Endothelial cell of umbilical vein (primary cell): Measurements from ENCODE around the gene MYO18A. TPM values are rescaled to one million over a fixed set of nuclear protein-coding genes. Genes with fewer than 3 reads are reported as not detected.

Experiments used
- BruUV-seq: library from RNA; stranded (reverse); fragments of 400-500 nt; replicated peaks from 2 replicates; lab custom pipeline; 2021; lab: Mats Ljungman, UMichigan
- CTCF ChIA-PET: fragments of 300-600, 350-600 bp; sonication (Branson Sonifier 250); formaldehyde crosslinking; loops from one replicate; lab custom pipeline; 2021; ENCODE audit warnings: antibody characterized with exemption, inconsistent platforms; lab: Charles Lee
- POLR2A ChIA-PET: fragments of 300-600, 350-600 bp; sonication (Branson Sonifier 250); formaldehyde crosslinking; loops from one replicate; lab custom pipeline; 2021; ENCODE audit warnings: antibody characterized with exemption, inconsistent platforms; lab: Charles Lee
- DNase-seq: peaks from one replicate; pipeline ENCODE4 v3.0.0-alpha.2; 2011; ENCODE audit warnings: low read depth, low spot score
- FAIRE-seq: peaks from 2 replicates; lab custom pipeline; 2011; peaks lifted over from hg19 to GRCh38; lab: Jason Lieb, UNC
- H2AFZ ChIP-seq: 2 replicates; pipeline ENCODE4 v1.6.0; 2012; ENCODE audit warnings: low read depth, low read length, control low read depth, inconsistent platforms
- H3K27ac ChIP-seq: 2 replicates; pipeline ENCODE4 v1.5.1; 2011; ENCODE audit warnings: low read depth, mild to moderate bottlenecking, control low read depth, low read length, moderate library complexity; ENCODE audit not compliant: insufficient read depth
- H3K27me3 ChIP-seq, 2 experiments: 2 replicates each; pipeline versions ENCODE4 v1.6.0 to v1.6.1; 2011; ENCODE audit warnings: low read length in 2 of 2, mixed read lengths in 1 of 2; ENCODE audit not compliant: control insufficient read depth in 2 of 2, insufficient read depth in 2 of 2
- H3K36me3 ChIP-seq, 2 experiments: 2 replicates in 1 of 2; 3 replicates in 1 of 2; pipeline ENCODE4 v1.5.1; 2011; ENCODE audit warnings: low read length in 2 of 2, mild to moderate bottlenecking in 1 of 2, moderate library complexity in 1 of 2; ENCODE audit not compliant: control insufficient read depth in 2 of 2, insufficient read depth in 2 of 2; ENCODE audit errors: extremely low read depth in 1 of 2
- H3K4me1 ChIP-seq: 3 replicates; pipeline ENCODE4 v1.5.1; 2011; ENCODE audit warnings: mild to moderate bottlenecking, low read length; ENCODE audit not compliant: control insufficient read depth, insufficient read depth; ENCODE audit errors: extremely low read depth
- H3K4me2 ChIP-seq: 2 replicates; pipeline ENCODE4 v1.6.1; 2011; ENCODE audit warnings: low read length, control low read depth, mixed read lengths; ENCODE audit not compliant: insufficient read depth
- H3K4me3 ChIP-seq, 3 experiments: fragments of 200-600 bp in 1 of 3; sonication (generic), shearing (Covaris generic) in 1 of 3; replicated peaks in 1 of 3; 2 replicates each; pipeline ENCODE4 v1.5.1; 2011 to 2016; ENCODE audit warnings: control low read depth in 3 of 3, low read length in 3 of 3, mild to moderate bottlenecking in 2 of 3, inconsistent platforms in 1 of 3, low read depth in 1 of 3, moderate library complexity in 1 of 3; ENCODE audit not compliant: insufficient read depth in 1 of 3
- H3K79me2 ChIP-seq: 2 replicates; pipeline ENCODE4 v1.6.0; 2012; ENCODE audit warnings: low read length, inconsistent platforms; ENCODE audit not compliant: control insufficient read depth, insufficient read depth
- H3K9ac ChIP-seq: replicated peaks from 2 replicates; pipeline ENCODE3; 2011; ENCODE audit warnings: low read length, control low read depth; ENCODE audit not compliant: insufficient read depth; ENCODE audit errors: extremely low read depth
- H3K9me1 ChIP-seq: replicated peaks from 3 replicates; pipeline ENCODE4 v1.6.0; 2011; ENCODE audit warnings: mild to moderate bottlenecking, low read length; ENCODE audit not compliant: control insufficient read depth, insufficient read depth; ENCODE audit errors: extremely low read depth
- H3K9me3 ChIP-seq: replicated peaks from 2 replicates; pipeline ENCODE4 v1.5.1; 2012; ENCODE audit warnings: low read length, inconsistent platforms; ENCODE audit not compliant: control insufficient read depth, insufficient read depth
- H4K20me1 ChIP-seq: replicated peaks from 2 replicates; pipeline ENCODE3; 2011; ENCODE audit warnings: mild to moderate bottlenecking, low read length; ENCODE audit not compliant: control insufficient read depth, insufficient read depth; ENCODE audit errors: extremely low read depth
- EZH2 ChIP-seq: IDR thresholded peaks from 2 replicates; pipeline ENCODE4 v1.6.1; 2012; ENCODE audit warnings: borderline replicate concordance, low read depth, mild to moderate bottlenecking, moderate library complexity, low read length, inconsistent platforms; ENCODE audit not compliant: severe bottlenecking
- FOS ChIP-seq: IDR thresholded peaks from 2 replicates; pipeline ENCODE4 v1.6.1; 2011; ENCODE audit warnings: mild to moderate bottlenecking, low read length, moderate library complexity, borderline replicate concordance; ENCODE audit not compliant: insufficient read depth
- GATA2 ChIP-seq: IDR thresholded peaks from 2 replicates; pipeline ENCODE4 v1.7.0; 2011; ENCODE audit warnings: low read depth, mild to moderate bottlenecking, moderate library complexity, mixed read lengths, low read length; ENCODE audit not compliant: insufficient read length, insufficient read depth
- JUN ChIP-seq: IDR thresholded peaks from 2 replicates; pipeline ENCODE4 v1.6.1; 2011; ENCODE audit warnings: borderline replicate concordance, low read depth; ENCODE audit not compliant: insufficient read length, insufficient read depth
- MYC ChIP-seq: IDR thresholded peaks from one replicate; pipeline ENCODE4 v1.6.1; 2011; ENCODE audit warnings: mild to moderate bottlenecking, low read depth, low read length
- POLR2A ChIP-seq: IDR thresholded peaks from 2 replicates; pipeline ENCODE4 v1.6.1; 2012; ENCODE audit warnings: low read depth, mild to moderate bottlenecking, control low read depth, low read length
- POLR2AphosphoS5 ChIP-seq: IDR thresholded peaks from 2 replicates; pipeline ENCODE4 v1.6.1; 2012; ENCODE audit warnings: low read depth, mild to moderate bottlenecking, control low read depth, low read length, moderate library complexity; ENCODE audit not compliant: insufficient read depth
- dilution Hi-C: fragments of 300-500 bp; cut with MboI; formaldehyde crosslinking; loops from one replicate; pipeline ENCODE4 v1.15.0; 2019; ENCODE audit warnings: low sequenced_read_pairs; ENCODE audit not compliant: extremely low pct_ligation_motif_present
- intact Hi-C: fragments of 100-400 bp; cut with micrococcal nuclease; formaldehyde crosslinking; loops from one replicate; pipeline ENCODE4 v1.10.0; 2022
- polyA plus RNA-seq, 4 experiments: library from polyadenylated mRNA; depleted of rRNA in 3 of 4; stranded (reverse) in 3 of 4; unstranded in 1 of 4; fragments of >200 nt; gene quantifications; 2 replicates each; pipeline versions ENCODE4 v1.2.1 to v1.2.3, GENCODE V29; 2011 to 2012; ENCODE audit warnings: missing spikeins in 1 of 4
- total RNA-seq: library from RNA; stranded (reverse); gene quantifications from 2 replicates; pipeline ENCODE4 v1.2.3, GENCODE V29; 2021
- TF ChIP-seq, protein P1 (sequence below): IDR thresholded peaks from 2 replicates; pipeline ENCODE4 v1.6.1; 2011; ENCODE audit not compliant: insufficient read depth, insufficient read length

MYO18A gene
- total and polyA plus RNA-seq, 2 donors (not counting 3 experiments of a cell fraction or from before 2014, with no cell fraction given), result 3.9 to 28.3 TPM

DNA sequence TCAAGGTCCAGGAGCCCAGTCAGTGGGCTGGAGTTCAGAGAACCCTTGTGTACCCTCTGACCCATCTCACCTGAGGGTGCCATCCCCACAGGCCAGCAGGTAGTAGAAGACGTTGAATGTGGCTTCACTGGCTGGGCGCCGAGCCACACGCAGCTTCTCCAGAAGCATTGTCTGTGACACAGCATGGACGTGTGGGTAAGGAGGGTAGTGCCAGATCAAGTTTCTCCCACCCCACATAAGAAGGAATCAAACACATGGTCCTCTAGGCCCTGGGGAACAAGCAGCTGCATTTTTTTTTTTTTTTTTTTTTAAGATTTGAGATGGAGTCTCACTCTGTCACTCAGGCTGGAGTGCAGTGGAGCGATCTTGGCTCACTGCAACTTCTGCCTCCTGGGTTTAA is 60.9 kb downstream of the MYO18A start:
- no peaks in the 10 kb centered on the region for H3K9me3 ChIP-seq
- H3K4me1 ChIP-seq, result no peaks in the 10 kb centered on the region
- no peaks in the 10 kb centered on the region for H3K27me3 ChIP-seq
- ChIA-PET CTCF (interaction anchor here (0.9 to 15.8 kb wide), 6 partner anchors 11 to 166 kb away, joined by 3 to 1079 read pairs (median 4); partner anchors contain the start of gene MYO18A), POLR2A (interaction anchor here (0.7 kb wide), 1 partner anchor 10 kb away, joined by 8 read pairs; no protein-coding TSS in a partner anchor)
- H2AFZ ChIP-seq, result no peak overlapping the region
- H3K27ac ChIP-seq, result no peak overlapping the region
- dilution Hi-C loops (no loop called here), intact Hi-C loops (no loop called here)
- no peaks in the 10 kb centered on the region for H3K9me1 ChIP-seq
- peaks cover 0 to 8% of the 10 kb centered on the region in 2 experiments for H3K36me3 ChIP-seq
- no peak for FAIRE-seq
- no peaks in the 10 kb centered on the region for H3K79me2 ChIP-seq
- H3K9ac ChIP-seq, result no peak overlapping the region
- TF ChIP-seq, protein P1, sequence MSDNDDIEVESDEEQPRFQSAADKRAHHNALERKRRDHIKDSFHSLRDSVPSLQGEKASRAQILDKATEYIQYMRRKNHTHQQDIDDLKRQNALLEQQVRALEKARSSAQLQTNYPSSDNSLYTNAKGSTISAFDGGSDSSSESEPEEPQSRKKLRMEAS, result no peak
- TF ChIP-seq EZH2, result no peak
- TF ChIP-seq GATA2, result no peak
- TF ChIP-seq JUN, result no peak
- TF ChIP-seq POLR2A, result no peak
- no peak for TF ChIP-seq POLR2AphosphoS5
- TF ChIP-seq FOS, result no peak
- no peak for TF ChIP-seq MYC
- no peaks in the 10 kb centered on the region for H4K20me1 ChIP-seq
- no peak overlapping the region for H3K4me3 ChIP-seq
- no peak overlapping the region for H3K4me2 ChIP-seq
- BruUV-seq, result no TSS peak
- DNase-seq, result no peak
